BE2C (cell line): Measurements from ENCODE around the gene SRCAP.

ENCODE experiments used
- DNase-seq: peaks from one replicate; pipeline ENCODE4 v3.0.0-alpha.2; 2020
- H3K27me3 ChIP-seq: fragments of 250-450 bp; sonication (Bioruptor Pico); 2 replicates; pipeline ENCODE4 v1.5.1; 2020; ENCODE audit warnings: mild to moderate bottlenecking
- H3K36me3 ChIP-seq: fragments of 250-450 bp; sonication (Bioruptor Pico); 2 replicates; pipeline ENCODE4 v1.5.1; 2020; ENCODE audit warnings: mild to moderate bottlenecking
- H3K4me1 ChIP-seq: fragments of 250-450 bp; sonication (Bioruptor Pico); 2 replicates; pipeline ENCODE4 v1.5.1; 2020
- H3K4me3 ChIP-seq: 2 replicates; pipeline ENCODE4 v1.5.1; 2011; ENCODE audit warnings: low read depth, low read length
- H3K9me3 ChIP-seq: fragments of 250-450 bp; sonication (Bioruptor Pico); 2 replicates; pipeline ENCODE4 v1.5.1; 2020
- CTCF ChIP-seq: IDR thresholded peaks from 2 replicates; pipeline ENCODE4 v1.5.1; 2012; ENCODE audit warnings: mild to moderate bottlenecking, low read depth, low read length

The SRCAP gene

GRCh38 chr16:30747799-30748633 is 49.0 kb downstream of the SRCAP start, which contains the start of gene PHKG2:
Gene PHKG2, plus strand, starts transcription at chr16:30748425. Its CDS starts 396 bp downstream, at chr16:30748821.
- peak within 1 kb of the TSS; percentile 69 for H3K4me3 ChIP-seq
- no peaks in the 10 kb centered on the region for H3K27me3 ChIP-seq
- H3K9me3 ChIP-seq: no peaks in the 10 kb centered on the region

GRCh38 chr16:30748634-30749445 is 49.9 kb downstream of the SRCAP start:
- Histone ChIP-seq H3K27me3 (no peaks in the 10 kb centered on the region), H3K9me3 (no peaks in the 10 kb centered on the region), H3K4me3 (peak overlapping the region; percentile 69), H3K36me3 (peaks cover 19% of the 10 kb centered on the region), H3K4me1 (no peaks in the 10 kb centered on the region)
- DNase-seq: peak; percentile 56
- no peak for TF ChIP-seq CTCF

More at GRCh38 chr16:30747799-30748633, 49.0 kb downstream of the SRCAP start, which contains the start of gene PHKG2:
- Histone ChIP-seq H3K4me1 (no peaks in the 10 kb centered on the region), H3K36me3 (peaks cover 13% of the 10 kb centered on the region)
- no peak for TF ChIP-seq CTCF
- DNase-seq: peak; percentile 99

GRCh38 chr16:30750201-30750600 is 51.2 kb downstream of the SRCAP start:
- peaks cover 23% of the 10 kb centered on the region for H3K36me3 ChIP-seq
- H3K4me3 ChIP-seq: no peak overlapping the region
- no peaks in the 10 kb centered on the region for H3K4me1 ChIP-seq
- H3K9me3 ChIP-seq: no peaks in the 10 kb centered on the region
- no peaks in the 10 kb centered on the region for H3K27me3 ChIP-seq
- no peak for DNase-seq
- no peak for TF ChIP-seq CTCF

GRCh38 chr16:30750876-30751465 is 52.0 kb downstream of the SRCAP start:
- Histone ChIP-seq H3K36me3 (peaks cover 26% of the 10 kb centered on the region), H3K27me3 (no peaks in the 10 kb centered on the region), H3K4me1 (no peaks in the 10 kb centered on the region), H3K4me3 (no peak overlapping the region), H3K9me3 (no peaks in the 10 kb centered on the region)
- no peak for TF ChIP-seq CTCF
- no peak for DNase-seq

GRCh38 chr16:30753596-30753995 is 54.6 kb downstream of the SRCAP start:
- H3K9me3 ChIP-seq: no peaks in the 10 kb centered on the region
- no peak for DNase-seq
- H3K4me1 ChIP-seq: no peaks in the 10 kb centered on the region
- H3K36me3 ChIP-seq: peaks cover 28% of the 10 kb centered on the region
- no peak for TF ChIP-seq CTCF
- H3K4me3 ChIP-seq: no peak overlapping the region
- no peaks in the 10 kb centered on the region for H3K27me3 ChIP-seq
